OCI-LY3 (cell line): ENCODE data around the gene SMYD4.
"Not testable (repeated sequence)": the region's sequence is repeated elsewhere in the genome, so short reads cannot be mapped to it uniquely, and the experiment has no call there.

Source experiments
- H2AFZ ChIP-seq: fragments of 200-600, 300-600 bp; shearing (Covaris generic); 2 replicates; pipeline ENCODE4 v1.6.0; 2014; ENCODE audit warnings: antibody characterized with exemption, low read depth, low read length
- H3K27ac ChIP-seq: fragments of 200-600, 300-600 bp; sonication (generic); 2 replicates; pipeline ENCODE4 v1.5.1; 2014; ENCODE audit warnings: mild to moderate bottlenecking, low read length, moderate library complexity, mixed read lengths
- H3K27me3 ChIP-seq: fragments of 200-600, 300-600 bp; sonication (generic); 2 replicates; pipeline ENCODE4 v1.6.1; 2014; ENCODE audit warnings: low read depth, low read length, mixed read lengths
- H3K36me3 ChIP-seq: fragments of 200-600, 300-600 bp; sonication (generic); replicated peaks from 2 replicates; pipeline ENCODE3; 2014; ENCODE audit warnings: low read depth, low read length, mixed read lengths
- H3K4me1 ChIP-seq: fragments of 300-600, 200-600 bp; sonication (generic); 2 replicates; pipeline ENCODE4 v1.6.1; 2014; ENCODE audit warnings: low read length, mixed read lengths
- H3K4me2 ChIP-seq: fragments of 200-600, 300-600 bp; sonication (generic); 2 replicates; pipeline ENCODE4 v1.6.1; 2014; ENCODE audit warnings: low read length, mixed read lengths
- H3K4me3 ChIP-seq: fragments of 300-600, 200-600 bp; sonication (generic); 2 replicates; pipeline ENCODE4 v1.5.1; 2014; ENCODE audit warnings: antibody characterized with exemption, mild to moderate bottlenecking, low read length, moderate library complexity
- H3K79me2 ChIP-seq: fragments of 300-600, 200-600 bp; shearing (Covaris generic); 2 replicates; pipeline ENCODE4 v1.6.1; 2014; ENCODE audit warnings: mild to moderate bottlenecking, low read length, mixed read lengths
- H3K9ac ChIP-seq: fragments of 300-600, 200-600 bp; shearing (Covaris generic); 2 replicates; pipeline ENCODE4 v1.6.0; 2014; ENCODE audit warnings: mild to moderate bottlenecking, low read length, moderate library complexity
- H3K9me3 ChIP-seq: fragments of 200-600, 300-600 bp; shearing (Covaris generic); 2 replicates; pipeline ENCODE4 v1.6.1; 2014; ENCODE audit warnings: low read length, mixed read lengths; ENCODE audit not compliant: insufficient read depth
- H4K20me1 ChIP-seq: fragments of 200-600, 300-600 bp; sonication (generic); 2 replicates; pipeline ENCODE4 v1.6.1; 2016; ENCODE audit warnings: low read length, mixed read lengths; ENCODE audit not compliant: insufficient read depth
- CTCF ChIP-seq: fragments of 200-600, 300-600 bp; sonication (generic); IDR thresholded peaks from 2 replicates; pipeline ENCODE4 v1.5.1; 2014; ENCODE audit warnings: antibody characterized with exemption, low read length, low read depth
- EZH2phosphoT487 ChIP-seq: fragments of 200-600 bp; shearing (Covaris generic); IDR thresholded peaks from 2 replicates; pipeline ENCODE4 v1.6.1; 2018; ENCODE audit warnings: antibody characterized with exemption, mixed run types, low read depth

Gene SMYD4

GRCh38 chr17:1860978-1861377 lies 31.3 kb upstream of the SMYD4 start:
- Histone ChIP-seq H3K36me3 (peaks cover 9% of the 10 kb centered on the region), H3K4me3 (no peak overlapping the region)
- TF ChIP-seq EZH2phosphoT487 (no peak), CTCF (no peak)

GRCh38 chr17:1856462-1856861 lies 26.8 kb upstream of the SMYD4 start:
- not testable (repeated sequence) for H3K9ac ChIP-seq, H3K4me3 ChIP-seq, H3K27ac ChIP-seq, H4K20me1 ChIP-seq, H2AFZ ChIP-seq, H3K79me2 ChIP-seq, H3K27me3 ChIP-seq, H3K4me2 ChIP-seq, H3K9me3 ChIP-seq
- Histone ChIP-seq H3K4me1 (peaks cover 11% of the 10 kb centered on the region), H3K36me3 (peaks cover 15% of the 10 kb centered on the region)

More at GRCh38 chr17:1860978-1861377, 31.3 kb upstream of the SMYD4 start:
- H3K9ac ChIP-seq = no peak overlapping the region
- no peaks in the 10 kb centered on the region for H3K79me2 ChIP-seq
- no peaks in the 10 kb centered on the region for H3K27me3 ChIP-seq
- no peak overlapping the region for H3K27ac ChIP-seq
- H3K9me3 ChIP-seq = no peaks in the 10 kb centered on the region
- no peaks in the 10 kb centered on the region for H4K20me1 ChIP-seq
- no peaks in the 10 kb centered on the region for H3K4me1 ChIP-seq
- H3K4me2 ChIP-seq = no peak overlapping the region
- H2AFZ ChIP-seq = no peak overlapping the region

- Histone ChIP-seq H3K36me3 (peaks cover 6% of the 10 kb centered on the region), H3K4me2 (no peak overlapping the region), H3K9me3 (no peaks in the 10 kb centered on the region), H3K79me2 (no peaks in the 10 kb centered on the region), H3K27ac (no peak overlapping the region), H4K20me1 (no peaks in the 10 kb centered on the region), H3K4me1 (peaks cover 15% of the 10 kb centered on the region), H2AFZ (no peak overlapping the region), H3K4me3 (no peak overlapping the region), H3K9ac (no peak overlapping the region), H3K27me3 (no peaks in the 10 kb centered on the region)
- no peak for TF ChIP-seq EZH2phosphoT487
Measured at GRCh38 chr17:1853698-1854097, 24.0 kb upstream of the SMYD4 start.

GRCh38 chr17:1852327-1852726 lies 22.6 kb upstream of the SMYD4 start:
- TF ChIP-seq CTCF (no peak), EZH2phosphoT487 (no peak)
- H4K20me1 ChIP-seq = no peaks in the 10 kb centered on the region
- peak overlapping the region; percentile 66 for H3K27ac ChIP-seq
- no peaks in the 10 kb centered on the region for H3K9me3 ChIP-seq
- H3K4me3 ChIP-seq = no peak overlapping the region
- H3K4me2 ChIP-seq = peak overlapping the region; percentile 68
- H2AFZ ChIP-seq = no peak overlapping the region
- H3K27me3 ChIP-seq = no peaks in the 10 kb centered on the region
- peaks cover 10% of the 10 kb centered on the region for H3K36me3 ChIP-seq
- H3K4me1 ChIP-seq = peaks cover 15% of the 10 kb centered on the region
- H3K79me2 ChIP-seq = no peaks in the 10 kb centered on the region
- no peak overlapping the region for H3K9ac ChIP-seq

GRCh38 chr17:1847191-1847590 lies 17.5 kb upstream of the SMYD4 start:
- H3K79me2 ChIP-seq = no peaks in the 10 kb centered on the region
- H3K36me3 ChIP-seq = peaks cover 15% of the 10 kb centered on the region
- H3K9ac ChIP-seq = no peak overlapping the region
- no peaks in the 10 kb centered on the region for H4K20me1 ChIP-seq
- no peak for TF ChIP-seq CTCF
- no peak for TF ChIP-seq EZH2phosphoT487
- H3K4me2 ChIP-seq = no peak overlapping the region
- no peaks in the 10 kb centered on the region for H3K27me3 ChIP-seq
- H3K27ac ChIP-seq = no peak overlapping the region
- peaks cover 12% of the 10 kb centered on the region for H3K4me1 ChIP-seq
- no peak overlapping the region for H3K4me3 ChIP-seq
- no peaks in the 10 kb centered on the region for H3K9me3 ChIP-seq
- H2AFZ ChIP-seq = no peak overlapping the region
